Tibial nerve (tissue), 4 donors: ENCODE data around the gene ELOVL6. TPM values are rescaled to one million over a fixed set of nuclear protein-coding genes. Genes with fewer than 3 reads are reported as not detected.
"Not testable (repeated sequence)": the region's sequence is repeated elsewhere in the genome, so short reads cannot be mapped to it uniquely, and the experiment has no call there.

Source experiments
- DNase-seq, 2 donors: peaks; one replicate each; pipeline ENCODE4 v3.0.0-alpha.2; 2019; ENCODE audit warnings: low spot score in 2 of 2
- H3K27ac ChIP-seq, 4 donors: fragments of 200-600 bp; sonication (generic) in 3 of 4; one replicate each; pipeline ENCODE4 v1.5.1; 2017 to 2019; ENCODE audit warnings: mild to moderate bottlenecking in 1 of 4
- H3K27me3 ChIP-seq, 2 donors: fragments of 200-600 bp; sonication (generic) in 1 of 2; one replicate each; pipeline versions ENCODE4 v1.5.1 to v1.6.0; 2017 to 2019
- H3K36me3 ChIP-seq, 3 donors: fragments of 200-600 bp; sonication (generic); one replicate each; pipeline ENCODE4 v1.5.1; 2018 to 2019
- H3K4me1 ChIP-seq, 4 donors: fragments of 200-600 bp; sonication (generic) in 3 of 4; one replicate each; pipeline ENCODE4 v1.5.1; 2017 to 2019
- H3K4me3 ChIP-seq, 4 donors: fragments of 200-600 bp; sonication (generic) in 3 of 4; one replicate each; pipeline ENCODE4 v1.5.1; 2017 to 2019; ENCODE audit warnings: mild to moderate bottlenecking in 1 of 4, moderate library complexity in 1 of 4
- H3K9me3 ChIP-seq, 4 donors: fragments of 200-600 bp; sonication (generic) in 3 of 4; one replicate each; pipeline ENCODE4 v1.5.1; 2017 to 2019
- EP300 ChIP-seq, 2 donors: sonication (generic); formaldehyde crosslinking; IDR thresholded peaks; one replicate each; pipeline ENCODE4 v1.6.1; 2017; ENCODE audit warnings: antibody characterized with exemption in 2 of 2, mild to moderate bottlenecking in 1 of 2
- POLR2A ChIP-seq, 2 donors: fragments of 450-650 bp; IDR thresholded peaks; one replicate each; pipeline ENCODE4 v1.6.1; 2017; ENCODE audit warnings: antibody characterized with exemption in 2 of 2, mild to moderate bottlenecking in 2 of 2, moderate library complexity in 2 of 2
- WGBS, 2 donors: methylation state at CpG; one replicate each; pipeline ENCODE4 v1.1.5; 2018; 5-methylcytosine and 5-hydroxymethylcytosine counted together
- total RNA-seq, 4 donors: library from RNA; depleted of rRNA; stranded (reverse); fragments of >200 nt; gene quantifications; one replicate each; pipeline ENCODE4 v1.1.0, GENCODE V29; 2016
- TF ChIP-seq, protein P1 (sequence below), 5 experiments: fragments of 200-600 bp in 3 of 5; fragments of 450-650 bp in 2 of 5; sonication (generic) in 3 of 5; IDR thresholded peaks; one replicate each; pipeline ENCODE4 v1.5.1; 2016 to 2019; ENCODE audit warnings: antibody characterized with exemption in 5 of 5, mild to moderate bottlenecking in 3 of 5, moderate library complexity in 2 of 5

ELOVL6 gene
- total RNA-seq, 4 donors from 2014 or later: 3.1 to 8.4 (median 5.4) TPM

DNA sequence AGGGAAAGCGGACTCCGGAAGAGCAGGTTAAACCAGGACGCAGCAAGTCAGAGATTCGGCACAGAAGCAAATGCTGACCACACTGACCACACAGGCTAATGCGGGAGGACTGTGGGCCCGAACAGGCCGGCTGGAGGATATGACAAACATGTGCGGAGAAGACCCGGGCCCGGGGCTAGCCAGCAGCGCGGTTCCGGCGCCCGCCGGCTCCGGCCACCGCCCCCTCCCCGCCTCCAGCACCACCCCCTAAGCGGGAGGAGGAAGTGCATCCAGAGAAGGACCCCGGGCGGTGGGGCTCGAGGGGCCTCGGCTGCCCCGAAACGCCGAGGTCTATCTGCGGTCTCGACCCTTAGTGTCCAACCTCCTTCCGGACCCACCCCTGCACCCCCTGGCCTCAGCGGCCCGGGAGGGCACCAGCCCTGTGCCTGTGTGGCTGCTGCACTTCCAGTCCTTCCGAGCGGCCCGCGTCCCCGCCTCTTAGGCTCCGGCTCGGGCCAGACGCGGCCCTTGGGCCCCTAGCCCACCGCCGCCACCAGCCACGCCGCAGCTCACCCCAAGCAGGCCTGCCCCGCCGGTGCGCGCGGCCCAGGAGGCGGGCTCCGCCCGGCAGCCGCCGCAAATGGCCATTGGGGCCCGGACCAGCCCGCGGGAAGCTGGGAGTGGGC, 2.1 kb downstream of the ELOVL6 start:
- H3K4me1 ChIP-seq: peaks cover 0 to 26% (median 4%) of the 10 kb centered on the region in 4 donors
- 0% methylated on average over 27 to 40 of the region's 58 CpGs for WGBS, 2 donors
- peak overlapping the region; percentile 79 to 91 (median 86) for H3K4me3 ChIP-seq
- no peaks in the 10 kb centered on the region for H3K27me3 ChIP-seq
- H3K9me3 ChIP-seq: no peaks in the 10 kb centered on the region
- no peaks in the 10 kb centered on the region for H3K36me3 ChIP-seq
- peak; percentile 42 to 50 for TF ChIP-seq POLR2A (IDR thresholded peaks at IDR 0.05)
- TF ChIP-seq EP300 (IDR thresholded peaks at IDR 0.05): peak in 1 of 2 donors; percentile 68
- TF ChIP-seq, protein P1, sequence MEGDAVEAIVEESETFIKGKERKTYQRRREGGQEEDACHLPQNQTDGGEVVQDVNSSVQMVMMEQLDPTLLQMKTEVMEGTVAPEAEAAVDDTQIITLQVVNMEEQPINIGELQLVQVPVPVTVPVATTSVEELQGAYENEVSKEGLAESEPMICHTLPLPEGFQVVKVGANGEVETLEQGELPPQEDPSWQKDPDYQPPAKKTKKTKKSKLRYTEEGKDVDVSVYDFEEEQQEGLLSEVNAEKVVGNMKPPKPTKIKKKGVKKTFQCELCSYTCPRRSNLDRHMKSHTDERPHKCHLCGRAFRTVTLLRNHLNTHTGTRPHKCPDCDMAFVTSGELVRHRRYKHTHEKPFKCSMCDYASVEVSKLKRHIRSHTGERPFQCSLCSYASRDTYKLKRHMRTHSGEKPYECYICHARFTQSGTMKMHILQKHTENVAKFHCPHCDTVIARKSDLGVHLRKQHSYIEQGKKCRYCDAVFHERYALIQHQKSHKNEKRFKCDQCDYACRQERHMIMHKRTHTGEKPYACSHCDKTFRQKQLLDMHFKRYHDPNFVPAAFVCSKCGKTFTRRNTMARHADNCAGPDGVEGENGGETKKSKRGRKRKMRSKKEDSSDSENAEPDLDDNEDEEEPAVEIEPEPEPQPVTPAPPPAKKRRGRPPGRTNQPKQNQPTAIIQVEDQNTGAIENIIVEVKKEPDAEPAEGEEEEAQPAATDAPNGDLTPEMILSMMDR (IDR thresholded peaks at IDR 0.05): no peak
- H3K27ac ChIP-seq: peak overlapping the region; percentile 69 to 93 (median 90)
- DNase-seq: peak in 1 of 2 donors; percentile 8

DNA sequence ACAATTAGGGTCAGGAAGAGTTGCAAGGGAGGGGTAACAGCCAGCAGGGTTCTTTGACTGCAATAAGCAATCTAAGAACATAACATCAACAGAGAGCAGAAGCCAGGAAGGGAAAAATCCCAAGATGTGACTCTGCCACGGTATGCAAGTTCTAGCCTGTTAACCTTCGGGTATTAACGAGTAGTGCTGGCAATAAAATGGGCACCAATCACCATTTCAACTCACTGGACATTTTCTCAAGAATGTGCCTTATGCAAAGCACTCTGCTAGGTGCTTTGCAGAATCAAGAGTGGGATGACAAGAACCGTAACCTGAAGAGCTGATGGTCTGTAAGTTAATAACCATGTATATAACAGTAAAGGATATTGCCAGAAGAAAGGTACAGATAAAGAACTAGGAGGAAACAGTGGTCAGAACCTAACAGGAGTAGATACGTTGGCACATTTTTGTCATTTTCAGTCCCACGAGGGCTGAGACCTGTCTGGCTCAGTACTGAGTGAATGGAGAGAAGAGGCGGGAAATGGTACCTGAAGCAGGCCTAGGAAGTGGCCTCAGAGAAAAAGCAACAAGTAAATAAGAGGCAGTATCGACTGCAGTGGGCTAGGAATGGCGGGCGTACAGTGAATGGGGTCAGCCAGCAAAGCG, 2.7 kb downstream of the ELOVL6 start:
- DNase-seq: no peak
- 18 to 21% methylated on average over 11 of the region's 11 CpGs for WGBS, 2 donors
- Histone ChIP-seq H3K4me1 (peaks cover 0 to 26% (median 4%) of the 10 kb centered on the region in 4 donors), H3K4me3 (peak overlapping the region; percentile 79 to 91 (median 86)), H3K9me3 (no peaks in the 10 kb centered on the region), H3K27me3 (no peaks in the 10 kb centered on the region), H3K36me3 (no peaks in the 10 kb centered on the region), H3K27ac (peak overlapping the region; percentile 69 to 93 (median 90))
- TF ChIP-seq EP300 (IDR thresholded peaks at IDR 0.05) (no peak), POLR2A (IDR thresholded peaks at IDR 0.05) (no peak)
- TF ChIP-seq, protein P1 (IDR thresholded peaks at IDR 0.05): no peak

DNA sequence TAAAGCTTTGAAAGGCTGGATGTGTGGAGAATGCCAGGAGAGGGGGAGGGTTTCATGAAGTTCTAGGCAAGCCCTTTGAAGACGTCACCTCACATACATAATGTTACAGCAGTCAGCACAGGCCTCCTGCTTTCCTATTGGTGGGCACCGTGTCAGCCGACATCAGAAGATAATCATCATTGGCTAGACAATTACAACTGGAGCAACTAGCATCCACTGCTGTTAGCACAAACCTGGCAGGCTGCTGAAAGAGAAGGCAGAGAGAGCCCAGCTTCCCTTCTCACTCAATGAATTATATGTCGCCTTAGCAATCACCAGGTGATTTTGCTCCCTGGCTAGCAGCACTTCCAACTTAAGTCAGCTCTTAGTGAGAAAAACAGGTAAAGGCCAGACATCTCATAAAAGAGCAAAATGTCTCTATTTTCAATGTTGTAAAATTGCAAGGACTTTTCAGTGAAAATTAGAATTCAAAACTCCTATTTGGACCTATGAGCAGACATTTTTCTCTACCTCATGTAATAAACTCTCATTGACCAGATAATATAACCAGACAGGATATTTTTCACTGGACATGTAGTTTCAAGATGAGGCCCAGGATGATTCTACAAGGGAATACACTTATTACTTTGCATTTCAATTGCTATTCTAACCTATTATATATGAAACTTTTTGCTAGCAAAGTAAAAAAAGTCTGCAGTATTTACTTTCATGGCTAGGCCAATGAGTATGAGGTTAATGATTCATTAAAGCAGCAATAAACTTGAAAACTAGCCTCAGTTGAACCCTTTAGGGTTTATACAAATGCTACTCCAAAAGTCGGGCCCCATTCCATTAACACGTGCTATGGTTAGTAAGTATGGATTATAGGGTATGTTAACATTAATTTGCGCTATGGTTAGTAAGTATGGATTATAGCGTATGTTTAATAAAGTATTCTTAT, 4.3 kb downstream of the ELOVL6 start:
- Histone ChIP-seq H3K27ac (peak overlapping the region in 2 of 4 donors; percentile 5 to 71), H3K4me1 (peaks cover 0 to 21% (median 4%) of the 10 kb centered on the region in 4 donors), H3K36me3 (no peaks in the 10 kb centered on the region), H3K4me3 (no peak overlapping the region), H3K27me3 (no peaks in the 10 kb centered on the region), H3K9me3 (no peaks in the 10 kb centered on the region)
- DNase-seq: peak; percentile 42 to 45
- WGBS, 2 donors: 48% methylated on average over 8 of the region's 8 CpGs
- TF ChIP-seq, protein P1 (IDR thresholded peaks at IDR 0.05): no peak
- TF ChIP-seq POLR2A (IDR thresholded peaks at IDR 0.05) (peak in 1 of 2 donors; percentile 62), EP300 (IDR thresholded peaks at IDR 0.05) (peak; percentile 6 to 77)

DNA sequence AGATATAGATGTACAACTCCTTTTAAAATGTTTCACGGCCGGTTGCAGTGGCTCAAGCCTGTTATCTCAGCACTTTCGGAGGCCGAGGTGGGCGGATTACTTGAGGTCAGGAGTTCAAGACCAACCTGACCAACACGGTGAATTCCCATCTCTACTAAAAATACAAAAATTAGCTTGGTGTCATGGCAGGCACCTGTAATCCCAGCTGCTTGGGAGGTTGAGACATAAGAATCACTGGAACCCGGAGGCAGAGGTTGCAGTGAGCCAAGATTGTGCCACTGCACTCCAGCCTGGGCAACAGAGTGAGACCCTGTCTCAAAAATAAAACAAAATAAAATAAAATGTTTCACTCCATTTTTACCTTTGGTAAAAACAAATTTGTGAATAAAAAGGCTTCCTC, 5.1 kb downstream of the ELOVL6 start:
- not testable (repeated sequence) for H3K27me3 ChIP-seq, H3K36me3 ChIP-seq, H3K4me3 ChIP-seq, H3K9me3 ChIP-seq, DNase-seq
- Histone ChIP-seq H3K27ac (peak overlapping the region in 2 of 4 donors; percentile 5 to 71), H3K4me1 (peaks cover 0 to 18% (median 4%) of the 10 kb centered on the region in 4 donors)
- 67 to 74% methylated on average over 7 of the region's 7 CpGs for WGBS, 2 donors

DNA sequence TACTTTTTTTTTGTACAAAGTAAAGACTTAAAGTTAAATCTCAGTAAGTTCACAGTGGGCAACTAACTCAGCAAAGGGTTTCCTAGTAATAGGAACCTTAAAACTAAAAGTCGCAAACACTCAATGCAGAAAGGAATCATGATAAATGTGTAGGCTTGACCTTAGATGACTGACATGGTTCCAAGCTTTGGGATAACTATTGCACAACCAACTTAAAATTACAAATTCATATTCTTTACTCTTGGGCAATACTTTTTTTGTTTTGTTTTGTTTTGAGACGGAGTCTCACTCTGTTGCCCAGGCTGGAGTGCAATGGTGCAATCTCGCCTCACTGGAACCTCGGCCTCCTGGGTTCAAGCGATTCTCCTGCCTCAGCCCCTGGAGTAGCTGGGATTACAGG, 8.2 kb downstream of the ELOVL6 start:
- no peaks in the 10 kb centered on the region for H3K27me3 ChIP-seq
- no peak overlapping the region for H3K27ac ChIP-seq
- no peak overlapping the region for H3K4me3 ChIP-seq
- H3K9me3 ChIP-seq: no peaks in the 10 kb centered on the region
- 80 to 81% methylated on average over 5 of the region's 5 CpGs for WGBS, 2 donors
- no peak for DNase-seq
- H3K36me3 ChIP-seq: no peaks in the 10 kb centered on the region
- peaks cover 0 to 9% (median 4%) of the 10 kb centered on the region in 4 donors for H3K4me1 ChIP-seq
- no peak for TF ChIP-seq POLR2A (IDR thresholded peaks at IDR 0.05)
- TF ChIP-seq, protein P1 (IDR thresholded peaks at IDR 0.05): no peak
- TF ChIP-seq EP300 (IDR thresholded peaks at IDR 0.05): no peak
